OCI-LY3 (cell line): ENCODE results near the gene GLB1L3.

Source experiments
- H2AFZ ChIP-seq: fragments of 200-600, 300-600 bp; shearing (Covaris generic); 2 replicates; pipeline ENCODE4 v1.6.0; 2014; ENCODE audit warnings: antibody characterized with exemption, low read depth, low read length
- H3K27ac ChIP-seq: fragments of 200-600, 300-600 bp; sonication (generic); 2 replicates; pipeline ENCODE4 v1.5.1; 2014; ENCODE audit warnings: mild to moderate bottlenecking, low read length, moderate library complexity, mixed read lengths
- H3K27me3 ChIP-seq: fragments of 200-600, 300-600 bp; sonication (generic); 2 replicates; pipeline ENCODE4 v1.6.1; 2014; ENCODE audit warnings: low read depth, low read length, mixed read lengths
- H3K36me3 ChIP-seq: fragments of 200-600, 300-600 bp; sonication (generic); replicated peaks from 2 replicates; pipeline ENCODE3; 2014; ENCODE audit warnings: low read depth, low read length, mixed read lengths
- H3K4me1 ChIP-seq: fragments of 300-600, 200-600 bp; sonication (generic); 2 replicates; pipeline ENCODE4 v1.6.1; 2014; ENCODE audit warnings: low read length, mixed read lengths
- H3K4me2 ChIP-seq: fragments of 200-600, 300-600 bp; sonication (generic); 2 replicates; pipeline ENCODE4 v1.6.1; 2014; ENCODE audit warnings: low read length, mixed read lengths
- H3K4me3 ChIP-seq: fragments of 300-600, 200-600 bp; sonication (generic); 2 replicates; pipeline ENCODE4 v1.5.1; 2014; ENCODE audit warnings: antibody characterized with exemption, mild to moderate bottlenecking, low read length, moderate library complexity
- H3K79me2 ChIP-seq: fragments of 300-600, 200-600 bp; shearing (Covaris generic); 2 replicates; pipeline ENCODE4 v1.6.1; 2014; ENCODE audit warnings: mild to moderate bottlenecking, low read length, mixed read lengths
- H3K9ac ChIP-seq: fragments of 300-600, 200-600 bp; shearing (Covaris generic); 2 replicates; pipeline ENCODE4 v1.6.0; 2014; ENCODE audit warnings: mild to moderate bottlenecking, low read length, moderate library complexity
- H3K9me3 ChIP-seq: fragments of 200-600, 300-600 bp; shearing (Covaris generic); 2 replicates; pipeline ENCODE4 v1.6.1; 2014; ENCODE audit warnings: low read length, mixed read lengths; ENCODE audit not compliant: insufficient read depth
- H4K20me1 ChIP-seq: fragments of 200-600, 300-600 bp; sonication (generic); 2 replicates; pipeline ENCODE4 v1.6.1; 2016; ENCODE audit warnings: low read length, mixed read lengths; ENCODE audit not compliant: insufficient read depth
- EZH2phosphoT487 ChIP-seq: fragments of 200-600 bp; shearing (Covaris generic); IDR thresholded peaks from 2 replicates; pipeline ENCODE4 v1.6.1; 2018; ENCODE audit warnings: antibody characterized with exemption, mixed run types, low read depth
- TF ChIP-seq, protein P1 (sequence below): fragments of 200-600, 300-600 bp; sonication (generic); IDR thresholded peaks from 2 replicates; pipeline ENCODE4 v1.5.1; 2014; ENCODE audit warnings: antibody characterized with exemption, low read length, low read depth

GLB1L3 gene

DNA sequence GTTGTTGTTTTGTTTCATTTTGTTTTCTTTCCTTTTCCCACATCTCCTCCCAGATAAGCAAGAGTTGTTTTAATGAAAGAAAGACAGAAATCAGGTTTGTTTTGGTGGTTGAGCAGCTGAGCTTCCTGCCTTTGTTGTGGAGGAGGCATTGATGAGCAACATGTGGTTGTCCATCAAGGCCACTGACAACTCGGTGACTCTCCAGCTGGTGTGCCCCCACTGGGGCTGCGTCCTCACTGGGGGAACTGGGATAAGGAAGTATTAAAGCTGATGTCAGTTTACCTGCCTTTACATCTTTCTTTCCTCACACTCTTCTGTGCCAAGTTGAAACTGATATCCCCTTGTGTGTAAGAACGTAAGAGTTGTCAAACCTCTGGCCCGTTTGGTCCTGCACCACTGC, 45.8 kb upstream of the GLB1L3 start:
- Histone ChIP-seq H3K27ac (no peak overlapping the region), H4K20me1 (peaks cover 82% of the 10 kb centered on the region), H3K36me3 (peaks cover 21% of the 10 kb centered on the region), H2AFZ (no peak overlapping the region), H3K4me2 (no peak overlapping the region), H3K9ac (no peak overlapping the region), H3K79me2 (peaks cover 39% of the 10 kb centered on the region), H3K27me3 (peaks cover 20% of the 10 kb centered on the region), H3K4me3 (no peak overlapping the region), H3K9me3 (no peaks in the 10 kb centered on the region), H3K4me1 (peaks cover 24% of the 10 kb centered on the region)
- TF ChIP-seq, protein P1, sequence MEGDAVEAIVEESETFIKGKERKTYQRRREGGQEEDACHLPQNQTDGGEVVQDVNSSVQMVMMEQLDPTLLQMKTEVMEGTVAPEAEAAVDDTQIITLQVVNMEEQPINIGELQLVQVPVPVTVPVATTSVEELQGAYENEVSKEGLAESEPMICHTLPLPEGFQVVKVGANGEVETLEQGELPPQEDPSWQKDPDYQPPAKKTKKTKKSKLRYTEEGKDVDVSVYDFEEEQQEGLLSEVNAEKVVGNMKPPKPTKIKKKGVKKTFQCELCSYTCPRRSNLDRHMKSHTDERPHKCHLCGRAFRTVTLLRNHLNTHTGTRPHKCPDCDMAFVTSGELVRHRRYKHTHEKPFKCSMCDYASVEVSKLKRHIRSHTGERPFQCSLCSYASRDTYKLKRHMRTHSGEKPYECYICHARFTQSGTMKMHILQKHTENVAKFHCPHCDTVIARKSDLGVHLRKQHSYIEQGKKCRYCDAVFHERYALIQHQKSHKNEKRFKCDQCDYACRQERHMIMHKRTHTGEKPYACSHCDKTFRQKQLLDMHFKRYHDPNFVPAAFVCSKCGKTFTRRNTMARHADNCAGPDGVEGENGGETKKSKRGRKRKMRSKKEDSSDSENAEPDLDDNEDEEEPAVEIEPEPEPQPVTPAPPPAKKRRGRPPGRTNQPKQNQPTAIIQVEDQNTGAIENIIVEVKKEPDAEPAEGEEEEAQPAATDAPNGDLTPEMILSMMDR, result no peak
- no peak for TF ChIP-seq EZH2phosphoT487

DNA sequence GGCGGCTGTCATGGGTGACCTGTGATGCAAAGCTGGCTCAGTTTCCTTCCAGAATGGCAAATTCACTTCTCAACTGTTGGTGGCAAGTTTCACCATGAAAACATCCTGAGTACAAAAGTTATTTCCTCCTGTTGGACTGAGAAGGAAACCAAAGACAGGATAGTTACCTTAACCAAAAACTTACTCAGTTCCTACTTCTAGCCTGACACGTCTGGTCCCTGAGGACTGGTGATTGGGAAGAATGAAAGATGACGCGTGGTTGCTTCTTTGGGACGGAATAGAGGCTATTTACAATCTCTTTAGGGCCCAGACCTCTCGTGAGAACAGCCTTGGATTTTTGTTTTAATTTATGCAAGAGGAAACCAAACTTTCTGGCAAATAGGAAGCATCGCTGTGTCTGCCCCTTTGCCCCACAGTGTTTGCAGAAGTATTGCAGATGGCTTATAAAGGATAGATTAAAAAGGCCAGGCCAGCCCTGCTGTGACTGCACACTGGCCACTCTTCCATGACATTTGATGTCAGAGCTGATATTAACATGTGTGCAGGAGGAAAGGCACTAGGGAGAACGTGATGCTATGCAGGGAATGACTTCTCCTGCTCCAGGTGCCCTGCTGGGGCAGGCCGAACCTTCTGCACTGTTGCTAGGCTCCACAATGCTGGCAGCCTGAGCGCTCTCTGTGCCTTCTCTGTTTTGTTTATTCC, 44.1 kb upstream of the GLB1L3 start:
- peaks cover 13% of the 10 kb centered on the region for H3K27me3 ChIP-seq
- H4K20me1 ChIP-seq, result peaks cover 64% of the 10 kb centered on the region
- no peak overlapping the region for H2AFZ ChIP-seq
- no peaks in the 10 kb centered on the region for H3K9me3 ChIP-seq
- H3K4me2 ChIP-seq, result no peak overlapping the region
- no peak overlapping the region for H3K4me3 ChIP-seq
- H3K9ac ChIP-seq, result no peak overlapping the region
- TF ChIP-seq, protein P1, result no peak
- no peak for TF ChIP-seq EZH2phosphoT487
- H3K79me2 ChIP-seq, result peaks cover 26% of the 10 kb centered on the region
- no peak overlapping the region for H3K27ac ChIP-seq
- peaks cover 15% of the 10 kb centered on the region for H3K4me1 ChIP-seq
- H3K36me3 ChIP-seq, result peaks cover 18% of the 10 kb centered on the region

DNA sequence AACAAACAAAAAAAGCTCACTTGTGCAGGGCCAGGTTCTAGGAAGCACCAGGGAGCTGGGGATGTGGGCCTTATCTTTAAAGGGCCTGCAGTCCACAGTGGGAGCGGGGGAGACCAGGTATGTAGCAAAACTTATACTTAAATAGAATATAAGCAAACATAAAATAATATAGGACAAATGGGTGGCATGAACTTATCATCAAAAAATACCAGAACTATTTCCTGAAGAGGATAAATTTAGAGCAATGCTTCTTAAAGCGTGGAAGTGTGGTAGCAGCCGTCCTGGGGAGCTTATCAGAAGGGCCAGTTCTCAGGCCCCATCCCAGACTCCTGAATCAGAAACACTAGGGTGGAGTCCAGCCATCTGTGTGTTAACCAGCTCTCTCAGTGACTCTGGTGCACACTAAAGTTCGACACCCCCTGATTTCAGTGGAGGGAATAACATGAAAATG, 42.4 kb upstream of the GLB1L3 start:
- H3K4me2 ChIP-seq, result no peak overlapping the region
- peaks cover 13% of the 10 kb centered on the region for H3K27me3 ChIP-seq
- no peak overlapping the region for H3K9ac ChIP-seq
- no peak overlapping the region for H3K27ac ChIP-seq
- peaks cover 13% of the 10 kb centered on the region for H3K36me3 ChIP-seq
- H3K4me1 ChIP-seq, result peaks cover 10% of the 10 kb centered on the region
- H3K4me3 ChIP-seq, result no peak overlapping the region
- H3K9me3 ChIP-seq, result no peaks in the 10 kb centered on the region
- H2AFZ ChIP-seq, result no peak overlapping the region
- H4K20me1 ChIP-seq, result peaks cover 53% of the 10 kb centered on the region
- TF ChIP-seq, protein P1, result no peak
- peaks cover 26% of the 10 kb centered on the region for H3K79me2 ChIP-seq

DNA sequence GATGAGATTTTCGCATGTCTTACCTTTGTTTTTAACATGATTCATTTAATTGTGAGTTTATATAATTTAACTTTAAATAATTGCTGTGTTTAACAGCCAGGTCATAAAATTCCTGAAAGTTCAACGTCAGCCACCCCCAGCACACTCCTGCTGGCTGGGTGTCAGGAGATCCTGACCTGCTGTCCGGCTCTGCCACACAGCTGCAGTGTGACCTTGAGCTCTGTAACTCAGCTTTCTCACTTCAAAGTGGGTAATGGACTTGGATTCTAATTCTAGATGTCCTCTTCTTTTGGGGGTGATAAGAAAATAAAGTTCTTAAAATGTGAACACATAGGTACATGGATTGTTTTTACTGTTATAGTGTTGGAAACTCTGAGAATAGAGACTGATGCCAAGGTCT, 40.8 kb upstream of the GLB1L3 start:
- peaks cover 37% of the 10 kb centered on the region for H4K20me1 ChIP-seq

More for the DNA sequence above, 40.8 kb upstream of the GLB1L3 start:
- Histone ChIP-seq H3K4me3 (no peak overlapping the region), H3K9ac (no peak overlapping the region), H3K9me3 (no peaks in the 10 kb centered on the region), H3K27me3 (no peaks in the 10 kb centered on the region), H2AFZ (no peak overlapping the region), H3K4me2 (no peak overlapping the region), H3K79me2 (peaks cover 12% of the 10 kb centered on the region), H3K36me3 (peaks cover 12% of the 10 kb centered on the region), H3K4me1 (peaks cover 6% of the 10 kb centered on the region; the same call in 1 of the 2 replicates), H3K27ac (no peak overlapping the region)
- TF ChIP-seq, protein P1, result no peak
- TF ChIP-seq EZH2phosphoT487, result no peak
